GM18519 (cell line): ENCODE results near the gene TSSK6.

Source experiments
- ATAC-seq: cut with Tn5 transposase; IDR thresholded peaks from one replicate; pipeline ENCODE4 v1.9.1; 2021; ENCODE audit warnings: mild to moderate bottlenecking, moderate library complexity; ENCODE audit not compliant: unreplicated experiment, low FRiP score

TSSK6 gene

GRCh38 chr19:19514881-19515641 is at the start of gene TSSK6:
TSSK6 (minus strand) TSS chr19:19515548; CDS start chr19:19515427, 121 bp downstream.
- ATAC-seq, result no peak

GRCh38 chr19:19563348-19563848 is 48.0 kb upstream of the TSSK6 start:
- ATAC-seq, result no peak

GRCh38 chr19:19562665-19563347 is 47.5 kb upstream of the TSSK6 start:
- no peak for ATAC-seq

- no peak for ATAC-seq
These were observed 46.8 kb upstream of the TSSK6 start for GRCh38 chr19:19561946-19562664.

GRCh38 chr19:19559931-19560330 is 44.6 kb upstream of the TSSK6 start:
- ATAC-seq, result no peak

GRCh38 chr19:19558636-19559035 is 43.3 kb upstream of the TSSK6 start:
- no peak for ATAC-seq

- no peak for ATAC-seq
These were observed 42.7 kb upstream of the TSSK6 start for GRCh38 chr19:19558055-19558454.

- no peak for ATAC-seq
These were observed 39.0 kb upstream of the TSSK6 start for GRCh38 chr19:19554074-19555023.

- no peak for ATAC-seq
These were observed 38.3 kb upstream of the TSSK6 start for GRCh38 chr19:19553670-19554069.

- ATAC-seq, result no peak
These were observed 37.5 kb upstream of the TSSK6 start for GRCh38 chr19:19552798-19553197.

- ATAC-seq, result no peak
These were observed 36.5 kb upstream of the TSSK6 start for GRCh38 chr19:19551853-19552192.

- no peak for ATAC-seq
These were observed 35.9 kb upstream of the TSSK6 start for GRCh38 chr19:19550972-19551852.

- ATAC-seq, result no peak
These were observed 35.2 kb upstream of the TSSK6 start for GRCh38 chr19:19550485-19550929.

GRCh38 chr19:19549804-19550464 is 34.6 kb upstream of the TSSK6 start:
- no peak for ATAC-seq

- ATAC-seq, result no peak
These were observed 33.8 kb upstream of the TSSK6 start for GRCh38 chr19:19548915-19549759.

- no peak for ATAC-seq
These were observed 32.5 kb upstream of the TSSK6 start for GRCh38 chr19:19547674-19548336.

- ATAC-seq, result no peak
These were observed 31.4 kb upstream of the TSSK6 start for GRCh38 chr19:19546751-19547162.
